GM12892 (cell line): Measurements from ENCODE around the gene ARL13B.

Experiments used
- POLR2A ChIP-seq: IDR thresholded peaks from 2 replicates; pipeline ENCODE4 v1.6.1; 2011; ENCODE audit warnings: low read depth, low read length, control low read depth
- POLR2AphosphoS5 ChIP-seq: IDR thresholded peaks from 2 replicates; pipeline ENCODE4 v1.6.1; 2011; ENCODE audit warnings: low read depth, low read length, control low read depth
- TAF1 ChIP-seq: IDR thresholded peaks from 2 replicates; pipeline ENCODE4 v1.6.1; 2011; ENCODE audit warnings: low read depth, mild to moderate bottlenecking, control low read depth, low read length, borderline replicate concordance

- TF ChIP-seq POLR2A (no peak), TAF1 (no peak), POLR2AphosphoS5 (no peak)
Observed at GRCh38 chr3:93936549-93936948, 43.4 kb upstream of the ARL13B start.
